HEK293 (cell line): ENCODE measurements around the gene DSCAM.

ENCODE experiments used
- CTCF ChIA-PET: fragments of 350-600 bp; formaldehyde crosslinking; extraction: SDS; loops from one replicate; lab custom pipeline; 2021; ENCODE audit warnings: antibody characterized with exemption; lab: Yijun Ruan, JAX
- POLR2A ChIA-PET: fragments of 300-600 bp; formaldehyde crosslinking; extraction: SDS; loops from one replicate; lab custom pipeline; 2020; ENCODE audit warnings: antibody characterized with exemption, inconsistent platforms; lab: Yijun Ruan, JAX
- H3K27ac ChIP-seq: fragments of 200-500 bp; sonication (Bioruptor generic); 2 replicates; pipeline ENCODE4 v1.5.1; 2014; ENCODE audit warnings: low read depth, low read length, control low read depth, inconsistent platforms; ENCODE audit errors: extremely low read depth
- H3K36me3 ChIP-seq, 2 experiments: fragments of 200-500 bp in 1 of 2; sonication (Bioruptor generic) in 1 of 2; 1 replicate in 1 of 2; 2 replicates in 1 of 2; pipeline ENCODE4 v1.5.1; 2014 to 2017; ENCODE audit warnings: inconsistent platforms in 2 of 2, low read length in 2 of 2; ENCODE audit not compliant: control insufficient read depth in 2 of 2, insufficient read depth in 1 of 2
- H3K4me1 ChIP-seq: fragments of 200-500 bp; sonication (Bioruptor generic); 2 replicates; pipeline ENCODE4 v1.5.1; 2014; ENCODE audit warnings: mild to moderate bottlenecking, low read length, inconsistent platforms; ENCODE audit not compliant: control insufficient read depth, insufficient read depth
- H3K4me3 ChIP-seq: 2 replicates; pipeline ENCODE4 v1.5.1; 2011; ENCODE audit warnings: low read depth, mild to moderate bottlenecking, control low read depth, low read length, moderate library complexity
- H3K9me3 ChIP-seq: fragments of 200-500 bp; sonication (Bioruptor generic); 2 replicates; pipeline ENCODE4 v1.5.1; 2014; ENCODE audit warnings: low read depth, low read length, inconsistent platforms; ENCODE audit not compliant: control insufficient read depth, insufficient read depth
- EGR2 ChIP-seq: fragments of 450-650 bp; formaldehyde crosslinking; IDR thresholded peaks from 2 replicates; pipeline ENCODE4 v1.5.1; 2016; ENCODE audit warnings: low read depth, missing biosample characterization, missing genetic modification characterization
- KLF1 ChIP-seq: fragments of 450-650 bp; formaldehyde crosslinking; IDR thresholded peaks from 2 replicates; pipeline ENCODE4 v1.5.1; 2016; ENCODE audit warnings: missing biosample characterization, missing genetic modification characterization
- ZBTB7A ChIP-seq: fragments of 450-650 bp; formaldehyde crosslinking; IDR thresholded peaks from 2 replicates; pipeline ENCODE4 v1.5.1; 2016; ENCODE audit warnings: low read depth, missing biosample characterization, missing genetic modification characterization
- ZEB2 ChIP-seq: fragments of 450-650 bp; formaldehyde crosslinking; IDR thresholded peaks from 2 replicates; pipeline ENCODE4 v1.5.1; 2016; ENCODE audit warnings: missing biosample characterization, missing genetic modification characterization
- ZNF10 ChIP-seq: fragments of 450-650 bp; formaldehyde crosslinking; IDR thresholded peaks from 2 replicates; pipeline ENCODE4 v1.5.1; 2017; ENCODE audit warnings: missing biosample characterization, missing genetic modification characterization
- ZNF350 ChIP-seq: fragments of 450-650 bp; formaldehyde crosslinking; IDR thresholded peaks from 2 replicates; pipeline ENCODE4 v1.5.0; 2017; ENCODE audit warnings: missing biosample characterization, mild to moderate bottlenecking, missing genetic modification characterization
- ZNF549 ChIP-seq: fragments of 450-650 bp; IDR thresholded peaks from 2 replicates; pipeline ENCODE4 v1.5.1; 2018; ENCODE audit warnings: missing biosample characterization, missing genetic modification characterization, mild to moderate bottlenecking, inconsistent platforms, moderate library complexity
- ZNF776 ChIP-seq: fragments of 450-650 bp; formaldehyde crosslinking; IDR thresholded peaks from 2 replicates; pipeline ENCODE4 v1.5.0; 2017; ENCODE audit warnings: missing biosample characterization, missing genetic modification characterization, borderline replicate concordance
- ZSCAN30 ChIP-seq: fragments of 450-650 bp; IDR thresholded peaks from 2 replicates; pipeline ENCODE4 v1.5.1; 2018; ENCODE audit warnings: missing biosample characterization, mild to moderate bottlenecking, missing genetic modification characterization, moderate library complexity
- TF ChIP-seq, protein P1 (sequence below): fragments of 450-650 bp; formaldehyde crosslinking; IDR thresholded peaks from 2 replicates; pipeline ENCODE4 v1.5.1; 2016; ENCODE audit warnings: missing biosample characterization, missing genetic modification characterization
- TF ChIP-seq, protein P2 (sequence below): fragments of 450-650 bp; formaldehyde crosslinking; IDR thresholded peaks from 2 replicates; pipeline ENCODE4 v1.5.1; 2016; ENCODE audit warnings: missing biosample characterization, missing genetic modification characterization, borderline replicate concordance
- TF ChIP-seq, protein P3 (sequence below): fragments of 450-650 bp; formaldehyde crosslinking; optimal IDR thresholded peaks from 2 replicates; pipeline ENCODE3; 2016; ENCODE audit warnings: missing biosample characterization, mild to moderate bottlenecking, missing genetic modification characterization
- TF ChIP-seq, protein P4 (sequence below): fragments of 450-650 bp; formaldehyde crosslinking; IDR thresholded peaks from 2 replicates; pipeline ENCODE4 v1.5.1; 2016; ENCODE audit warnings: missing biosample characterization, missing genetic modification characterization

Gene DSCAM

DNA sequence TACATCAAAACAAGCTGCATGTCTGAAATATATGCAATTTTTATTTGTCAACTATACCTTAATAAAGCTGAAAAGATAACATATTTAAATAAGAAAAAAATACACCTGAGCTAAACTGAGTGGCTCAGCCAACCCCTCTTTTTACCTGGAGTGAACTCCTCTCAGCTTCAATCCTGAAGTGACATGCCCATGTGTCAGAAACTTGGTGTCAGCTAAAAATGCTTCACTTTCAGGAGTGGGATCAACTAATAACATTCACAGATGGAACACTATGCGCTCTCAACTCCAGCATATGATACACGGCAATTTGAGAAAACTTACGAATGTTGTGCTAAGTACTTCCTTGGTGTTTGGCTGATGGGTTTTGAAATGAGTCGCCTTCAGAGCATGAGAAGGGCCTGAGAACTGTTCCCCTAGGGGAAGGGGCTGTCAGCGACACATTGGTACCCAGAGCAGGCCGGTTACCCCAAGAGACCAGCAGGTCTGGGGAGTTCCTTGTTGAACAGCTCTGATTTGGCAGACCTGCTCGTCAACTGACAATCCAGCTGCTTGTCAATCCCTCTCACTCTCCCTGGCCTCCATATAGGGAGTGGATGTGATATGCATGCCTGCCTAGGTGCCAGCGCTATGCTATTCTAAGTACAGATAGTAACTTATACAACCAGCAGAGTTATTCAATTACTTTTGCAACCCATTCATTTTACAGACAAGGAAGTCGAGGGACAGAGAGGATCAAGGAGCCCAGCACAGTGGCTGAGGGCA lies 712.0 kb downstream of the DSCAM start (continued):
- TF ChIP-seq, protein P1, sequence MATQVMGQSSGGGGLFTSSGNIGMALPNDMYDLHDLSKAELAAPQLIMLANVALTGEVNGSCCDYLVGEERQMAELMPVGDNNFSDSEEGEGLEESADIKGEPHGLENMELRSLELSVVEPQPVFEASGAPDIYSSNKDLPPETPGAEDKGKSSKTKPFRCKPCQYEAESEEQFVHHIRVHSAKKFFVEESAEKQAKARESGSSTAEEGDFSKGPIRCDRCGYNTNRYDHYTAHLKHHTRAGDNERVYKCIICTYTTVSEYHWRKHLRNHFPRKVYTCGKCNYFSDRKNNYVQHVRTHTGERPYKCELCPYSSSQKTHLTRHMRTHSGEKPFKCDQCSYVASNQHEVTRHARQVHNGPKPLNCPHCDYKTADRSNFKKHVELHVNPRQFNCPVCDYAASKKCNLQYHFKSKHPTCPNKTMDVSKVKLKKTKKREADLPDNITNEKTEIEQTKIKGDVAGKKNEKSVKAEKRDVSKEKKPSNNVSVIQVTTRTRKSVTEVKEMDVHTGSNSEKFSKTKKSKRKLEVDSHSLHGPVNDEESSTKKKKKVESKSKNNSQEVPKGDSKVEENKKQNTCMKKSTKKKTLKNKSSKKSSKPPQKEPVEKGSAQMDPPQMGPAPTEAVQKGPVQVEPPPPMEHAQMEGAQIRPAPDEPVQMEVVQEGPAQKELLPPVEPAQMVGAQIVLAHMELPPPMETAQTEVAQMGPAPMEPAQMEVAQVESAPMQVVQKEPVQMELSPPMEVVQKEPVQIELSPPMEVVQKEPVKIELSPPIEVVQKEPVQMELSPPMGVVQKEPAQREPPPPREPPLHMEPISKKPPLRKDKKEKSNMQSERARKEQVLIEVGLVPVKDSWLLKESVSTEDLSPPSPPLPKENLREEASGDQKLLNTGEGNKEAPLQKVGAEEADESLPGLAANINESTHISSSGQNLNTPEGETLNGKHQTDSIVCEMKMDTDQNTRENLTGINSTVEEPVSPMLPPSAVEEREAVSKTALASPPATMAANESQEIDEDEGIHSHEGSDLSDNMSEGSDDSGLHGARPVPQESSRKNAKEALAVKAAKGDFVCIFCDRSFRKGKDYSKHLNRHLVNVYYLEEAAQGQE: no peak

DNA sequence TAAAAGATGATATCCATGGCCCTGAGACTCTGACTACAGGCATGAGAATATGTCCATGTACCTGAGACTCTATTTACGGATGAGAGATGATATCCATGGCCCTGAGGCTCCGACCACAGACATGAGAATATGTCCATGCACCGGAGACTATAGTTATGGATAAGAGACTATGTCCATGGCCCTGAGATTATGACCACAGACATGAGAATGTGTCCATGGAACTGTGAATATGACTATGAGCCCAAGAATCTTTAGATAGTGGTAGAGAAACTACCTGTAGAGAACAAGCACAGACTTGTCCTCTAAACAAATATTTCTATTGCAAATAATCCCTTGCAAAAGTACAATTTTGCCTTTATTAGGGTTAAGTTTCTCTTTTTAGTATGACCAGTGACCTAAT lies 716.5 kb downstream of the DSCAM start:
- Histone ChIP-seq H3K9me3 (no peaks in the 10 kb centered on the region), H3K4me3 (no peak overlapping the region), H3K36me3 (no peaks in the 10 kb centered on the region), H3K27ac (no peak overlapping the region), H3K4me1 (no peaks in the 10 kb centered on the region)
- CTCF ChIA-PET: interaction anchor here (0.9 kb wide), 1 partner anchor 264 kb away, joined by 3 read pairs; no protein-coding TSS in a partner anchor
- POLR2A ChIA-PET: no interaction called here
- TF ChIP-seq ZNF549 (no peak), KLF1 (tag by site-specific recombination) (no peak), ZBTB7A (tag by site-specific recombination) (no peak), ZSCAN30 (tag by site-specific recombination) (no peak), ZNF776 (no peak), ZEB2 (tag by site-specific recombination) (no peak), ZNF10 (tag by site-specific recombination) (no peak), ZNF350 (no peak), EGR2 (tag by site-specific recombination) (no peak)
- TF ChIP-seq, protein P2, sequence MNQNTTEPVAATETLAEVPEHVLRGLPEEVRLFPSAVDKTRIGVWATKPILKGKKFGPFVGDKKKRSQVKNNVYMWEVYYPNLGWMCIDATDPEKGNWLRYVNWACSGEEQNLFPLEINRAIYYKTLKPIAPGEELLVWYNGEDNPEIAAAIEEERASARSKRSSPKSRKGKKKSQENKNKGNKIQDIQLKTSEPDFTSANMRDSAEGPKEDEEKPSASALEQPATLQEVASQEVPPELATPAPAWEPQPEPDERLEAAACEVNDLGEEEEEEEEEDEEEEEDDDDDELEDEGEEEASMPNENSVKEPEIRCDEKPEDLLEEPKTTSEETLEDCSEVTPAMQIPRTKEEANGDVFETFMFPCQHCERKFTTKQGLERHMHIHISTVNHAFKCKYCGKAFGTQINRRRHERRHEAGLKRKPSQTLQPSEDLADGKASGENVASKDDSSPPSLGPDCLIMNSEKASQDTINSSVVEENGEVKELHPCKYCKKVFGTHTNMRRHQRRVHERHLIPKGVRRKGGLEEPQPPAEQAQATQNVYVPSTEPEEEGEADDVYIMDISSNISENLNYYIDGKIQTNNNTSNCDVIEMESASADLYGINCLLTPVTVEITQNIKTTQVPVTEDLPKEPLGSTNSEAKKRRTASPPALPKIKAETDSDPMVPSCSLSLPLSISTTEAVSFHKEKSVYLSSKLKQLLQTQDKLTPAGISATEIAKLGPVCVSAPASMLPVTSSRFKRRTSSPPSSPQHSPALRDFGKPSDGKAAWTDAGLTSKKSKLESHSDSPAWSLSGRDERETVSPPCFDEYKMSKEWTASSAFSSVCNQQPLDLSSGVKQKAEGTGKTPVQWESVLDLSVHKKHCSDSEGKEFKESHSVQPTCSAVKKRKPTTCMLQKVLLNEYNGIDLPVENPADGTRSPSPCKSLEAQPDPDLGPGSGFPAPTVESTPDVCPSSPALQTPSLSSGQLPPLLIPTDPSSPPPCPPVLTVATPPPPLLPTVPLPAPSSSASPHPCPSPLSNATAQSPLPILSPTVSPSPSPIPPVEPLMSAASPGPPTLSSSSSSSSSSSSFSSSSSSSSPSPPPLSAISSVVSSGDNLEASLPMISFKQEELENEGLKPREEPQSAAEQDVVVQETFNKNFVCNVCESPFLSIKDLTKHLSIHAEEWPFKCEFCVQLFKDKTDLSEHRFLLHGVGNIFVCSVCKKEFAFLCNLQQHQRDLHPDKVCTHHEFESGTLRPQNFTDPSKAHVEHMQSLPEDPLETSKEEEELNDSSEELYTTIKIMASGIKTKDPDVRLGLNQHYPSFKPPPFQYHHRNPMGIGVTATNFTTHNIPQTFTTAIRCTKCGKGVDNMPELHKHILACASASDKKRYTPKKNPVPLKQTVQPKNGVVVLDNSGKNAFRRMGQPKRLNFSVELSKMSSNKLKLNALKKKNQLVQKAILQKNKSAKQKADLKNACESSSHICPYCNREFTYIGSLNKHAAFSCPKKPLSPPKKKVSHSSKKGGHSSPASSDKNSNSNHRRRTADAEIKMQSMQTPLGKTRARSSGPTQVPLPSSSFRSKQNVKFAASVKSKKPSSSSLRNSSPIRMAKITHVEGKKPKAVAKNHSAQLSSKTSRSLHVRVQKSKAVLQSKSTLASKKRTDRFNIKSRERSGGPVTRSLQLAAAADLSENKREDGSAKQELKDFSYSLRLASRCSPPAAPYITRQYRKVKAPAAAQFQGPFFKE (tag by site-specific recombination): no peak
- TF ChIP-seq, protein P3, sequence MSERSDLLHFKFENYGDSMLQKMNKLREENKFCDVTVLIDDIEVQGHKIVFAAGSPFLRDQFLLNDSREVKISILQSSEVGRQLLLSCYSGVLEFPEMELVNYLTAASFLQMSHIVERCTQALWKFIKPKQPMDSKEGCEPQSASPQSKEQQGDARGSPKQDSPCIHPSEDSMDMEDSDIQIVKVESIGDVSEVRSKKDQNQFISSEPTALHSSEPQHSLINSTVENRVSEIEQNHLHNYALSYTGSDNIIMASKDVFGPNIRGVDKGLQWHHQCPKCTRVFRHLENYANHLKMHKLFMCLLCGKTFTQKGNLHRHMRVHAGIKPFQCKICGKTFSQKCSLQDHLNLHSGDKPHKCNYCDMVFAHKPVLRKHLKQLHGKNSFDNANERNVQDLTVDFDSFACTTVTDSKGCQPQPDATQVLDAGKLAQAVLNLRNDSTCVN (tag by site-specific recombination): no peak
- TF ChIP-seq, protein P4, sequence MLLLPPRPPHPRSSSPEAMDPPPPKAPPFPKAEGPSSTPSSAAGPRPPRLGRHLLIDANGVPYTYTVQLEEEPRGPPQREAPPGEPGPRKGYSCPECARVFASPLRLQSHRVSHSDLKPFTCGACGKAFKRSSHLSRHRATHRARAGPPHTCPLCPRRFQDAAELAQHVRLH: no peak
